Measurements from ENCODE around the gene EPAS1.

DNA sequence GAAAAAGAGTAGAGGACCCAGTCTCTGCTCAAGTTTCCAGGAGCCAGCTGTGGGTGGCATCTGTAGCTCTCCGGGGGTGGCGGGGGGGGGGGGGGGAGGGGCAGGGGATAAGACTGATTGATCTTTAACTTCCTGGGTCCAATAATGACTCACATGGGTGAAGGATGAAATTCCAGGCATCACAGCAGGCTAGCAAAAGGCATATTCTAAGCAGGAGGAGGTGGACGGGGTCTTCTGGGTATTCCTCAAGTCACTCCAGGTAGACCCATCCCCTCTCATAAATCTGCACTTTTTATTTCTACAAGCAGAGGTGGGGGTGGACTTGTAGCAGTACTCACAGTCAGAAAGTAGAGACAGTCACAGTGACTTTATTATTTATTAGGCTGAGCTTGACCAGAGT lies 96.7 kb downstream of the EPAS1 start:
- TF ChIP-seq, protein P1, sequence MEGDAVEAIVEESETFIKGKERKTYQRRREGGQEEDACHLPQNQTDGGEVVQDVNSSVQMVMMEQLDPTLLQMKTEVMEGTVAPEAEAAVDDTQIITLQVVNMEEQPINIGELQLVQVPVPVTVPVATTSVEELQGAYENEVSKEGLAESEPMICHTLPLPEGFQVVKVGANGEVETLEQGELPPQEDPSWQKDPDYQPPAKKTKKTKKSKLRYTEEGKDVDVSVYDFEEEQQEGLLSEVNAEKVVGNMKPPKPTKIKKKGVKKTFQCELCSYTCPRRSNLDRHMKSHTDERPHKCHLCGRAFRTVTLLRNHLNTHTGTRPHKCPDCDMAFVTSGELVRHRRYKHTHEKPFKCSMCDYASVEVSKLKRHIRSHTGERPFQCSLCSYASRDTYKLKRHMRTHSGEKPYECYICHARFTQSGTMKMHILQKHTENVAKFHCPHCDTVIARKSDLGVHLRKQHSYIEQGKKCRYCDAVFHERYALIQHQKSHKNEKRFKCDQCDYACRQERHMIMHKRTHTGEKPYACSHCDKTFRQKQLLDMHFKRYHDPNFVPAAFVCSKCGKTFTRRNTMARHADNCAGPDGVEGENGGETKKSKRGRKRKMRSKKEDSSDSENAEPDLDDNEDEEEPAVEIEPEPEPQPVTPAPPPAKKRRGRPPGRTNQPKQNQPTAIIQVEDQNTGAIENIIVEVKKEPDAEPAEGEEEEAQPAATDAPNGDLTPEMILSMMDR (IDR thresholded peaks at IDR 0.05): no peak
- no peak for TF ChIP-seq POLR2A (IDR thresholded peaks at IDR 0.05)

Measured in heart left ventricle (tissue), 13 donors.